GM23338 (cell line): Measurements from ENCODE around the gene GRIK5. TPM values are rescaled to one million over a fixed set of nuclear protein-coding genes. Genes with fewer than 3 reads are reported as not detected.

ENCODE experiments used
- ATAC-seq: fragments of 200-7000 bp; cut with Tn5 transposase; 3 replicates; pipeline ENCODE4 v1.9.1; 2020
- DNase-seq: peaks from one replicate; pipeline ENCODE4 v3.0.0-alpha.2; 2015; ENCODE audit warnings: low spot score
- H2AFZ ChIP-seq: fragments of 200-600 bp; sonication (generic); 2 replicates; pipeline ENCODE4 v1.8.0; 2016; ENCODE audit warnings: antibody characterized with exemption, mild to moderate bottlenecking, moderate library complexity
- H3F3A ChIP-seq: fragments of 200-600 bp; sonication (generic); replicated peaks from 2 replicates; pipeline ENCODE4 v1.8.0; 2017; ENCODE audit warnings: antibody characterized with exemption, mixed run types, low read depth
- H3K27ac ChIP-seq: fragments of 200-600 bp; sonication (generic); 2 replicates; pipeline ENCODE4 v1.6.1; 2016; ENCODE audit warnings: low read depth
- H3K27me3 ChIP-seq: fragments of 200-600 bp; sonication (generic); 2 replicates; pipeline ENCODE4 v1.8.0; 2016; ENCODE audit warnings: mild to moderate bottlenecking, mixed run types, moderate library complexity; ENCODE audit not compliant: insufficient read depth
- H3K36me3 ChIP-seq: fragments of 200-600 bp; sonication (generic); 2 replicates; pipeline ENCODE4 v1.8.0; 2016; ENCODE audit warnings: mild to moderate bottlenecking; ENCODE audit not compliant: insufficient read depth
- H3K4me1 ChIP-seq: fragments of 200-600 bp; sonication (generic); 2 replicates; pipeline ENCODE4 v1.8.0; 2016; ENCODE audit warnings: mild to moderate bottlenecking, moderate library complexity; ENCODE audit not compliant: insufficient read depth
- H3K4me2 ChIP-seq: fragments of 200-600 bp; sonication (generic); 2 replicates; pipeline ENCODE4 v1.7.1; 2017; ENCODE audit warnings: mixed run types
- H3K4me3 ChIP-seq: fragments of 200-600 bp; sonication (generic); 2 replicates; pipeline ENCODE4 v1.6.1; 2016; ENCODE audit warnings: mixed run types
- H3K79me2 ChIP-seq: fragments of 200-600 bp; sonication (generic); replicated peaks from 2 replicates; pipeline ENCODE4 v1.8.0; 2017; ENCODE audit warnings: mild to moderate bottlenecking; ENCODE audit not compliant: insufficient read depth
- H3K9me2 ChIP-seq: fragments of 200-600 bp; sonication (generic); 2 replicates; pipeline ENCODE4 v1.8.0; 2017; ENCODE audit not compliant: insufficient read depth
- H4K20me1 ChIP-seq: fragments of 200-600 bp; sonication (generic); replicated peaks from 2 replicates; pipeline ENCODE4 v1.8.0; 2017; ENCODE audit warnings: mild to moderate bottlenecking; ENCODE audit not compliant: insufficient read depth
- H3K27ac Mint-ChIP-seq: 2 replicates; pipeline ENCODE4 v1.8.0; 2020; ENCODE audit warnings: inconsistent platforms, mild to moderate bottlenecking, moderate library complexity, mixed read lengths
- H3K27me3 Mint-ChIP-seq: 3 replicates; pipeline ENCODE4 v1.8.0; 2022; ENCODE audit warnings: low read depth, mild to moderate bottlenecking, moderate library complexity, mixed read lengths, inconsistent platforms; ENCODE audit not compliant: insufficient read depth, poor library complexity
- H3K36me3 Mint-ChIP-seq: 3 replicates; pipeline ENCODE4 v1.8.0; 2021; ENCODE audit warnings: low read depth, mild to moderate bottlenecking, inconsistent platforms, moderate library complexity, mixed read lengths
- H3K4me1 Mint-ChIP-seq: 3 replicates; pipeline ENCODE4 v1.8.0; 2020; ENCODE audit warnings: mild to moderate bottlenecking, inconsistent platforms, mixed read lengths
- H3K4me3 Mint-ChIP-seq: 3 replicates; pipeline ENCODE4 v1.8.0; 2021; ENCODE audit warnings: moderate library complexity, mild to moderate bottlenecking, inconsistent platforms, mixed read lengths
- H3K9me3 Mint-ChIP-seq: 3 replicates; pipeline ENCODE4 v1.8.0; 2020; ENCODE audit warnings: moderate library complexity, mild to moderate bottlenecking, inconsistent platforms, mixed read lengths
- CREB1 ChIP-seq: fragments of 250-450 bp; sonication (Bioruptor Pico); IDR thresholded peaks from 2 replicates; pipeline ENCODE4 v1.5.0; 2020; ENCODE audit warnings: low read depth, mild to moderate bottlenecking, moderate library complexity
- EZH2 ChIP-seq: fragments of 200-600 bp; sonication (generic); IDR thresholded peaks from one replicate; pipeline ENCODE4 v1.8.0; 2017; ENCODE audit warnings: antibody characterized with exemption, mild to moderate bottlenecking, low read depth; ENCODE audit not compliant: unreplicated experiment
- POLR2AphosphoS5 ChIP-seq: IDR thresholded peaks from 2 replicates; pipeline ENCODE4 v1.6.1; 2016; ENCODE audit warnings: antibody characterized with exemption, low read depth
- polyA plus RNA-seq: library from polyadenylated mRNA; unstranded; fragments of >200 nt; fragmentation: Nextera tagmentation; extraction: Ambion mirVana; gene quantifications from 2 replicates; pipeline ENCODE4 v1.2.1, GENCODE V29; 2016
- total RNA-seq: library from RNA; depleted of rRNA; stranded (reverse); fragments of >200 nt; shearing (Covaris generic); gene quantifications from 2 replicates; pipeline ENCODE4 v1.2.3, GENCODE V29; 2014
- TF ChIP-seq, protein P1 (sequence below): IDR thresholded peaks from 2 replicates; pipeline ENCODE4 v1.6.1; 2016; ENCODE audit warnings: antibody characterized with exemption

GRIK5 gene
- total and polyA plus RNA-seq, 2 experiments from 2014 or later: 5.1 to 42.5 TPM

DNA sequence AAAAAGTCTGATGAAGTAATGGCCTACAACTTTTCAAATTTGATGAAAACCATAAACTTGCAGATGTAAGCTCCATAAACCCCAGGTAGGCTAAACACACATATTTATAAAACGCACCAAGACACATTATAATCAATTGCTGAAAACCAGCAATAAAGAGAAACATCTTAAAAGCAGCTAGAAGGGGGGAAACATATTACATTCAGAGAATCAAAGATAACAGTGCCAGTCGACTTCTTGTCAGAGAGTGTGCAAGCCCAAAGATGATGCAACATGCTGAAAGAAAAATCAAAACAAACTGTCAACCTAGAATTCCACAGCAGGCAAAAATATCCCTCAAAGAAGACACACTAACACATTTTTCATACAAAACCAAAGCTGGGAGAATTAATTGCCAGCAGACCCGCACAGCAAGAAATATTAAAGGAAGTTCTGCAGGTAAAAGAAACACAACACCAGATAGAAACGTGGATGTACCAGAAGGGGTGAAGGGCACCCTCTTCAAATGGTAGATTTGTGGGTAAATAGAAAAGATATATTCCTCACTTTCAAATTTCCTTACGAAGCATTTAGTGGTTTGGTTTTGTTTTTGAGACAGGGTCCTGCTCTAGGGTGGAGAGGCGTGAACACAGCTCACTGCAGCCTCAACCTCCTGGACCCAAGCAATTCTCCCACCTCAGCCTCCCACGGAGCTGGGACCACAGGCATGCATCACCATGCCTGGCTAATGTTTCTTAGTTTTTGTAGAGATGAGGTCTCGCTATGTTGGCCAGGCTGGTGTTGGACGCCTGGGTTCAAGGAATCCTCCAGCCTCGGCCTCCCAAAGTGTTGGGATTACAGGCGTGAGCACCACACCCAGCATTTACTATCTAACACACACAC lies 59.5 kb downstream of the GRIK5 start:
- no peak overlapping the region for H3K4me3 Mint-ChIP-seq
- Histone ChIP-seq H3K79me2 (no peaks in the 10 kb centered on the region), H3K27ac (no peak overlapping the region; the same call in 1 of the 2 replicates)

DNA sequence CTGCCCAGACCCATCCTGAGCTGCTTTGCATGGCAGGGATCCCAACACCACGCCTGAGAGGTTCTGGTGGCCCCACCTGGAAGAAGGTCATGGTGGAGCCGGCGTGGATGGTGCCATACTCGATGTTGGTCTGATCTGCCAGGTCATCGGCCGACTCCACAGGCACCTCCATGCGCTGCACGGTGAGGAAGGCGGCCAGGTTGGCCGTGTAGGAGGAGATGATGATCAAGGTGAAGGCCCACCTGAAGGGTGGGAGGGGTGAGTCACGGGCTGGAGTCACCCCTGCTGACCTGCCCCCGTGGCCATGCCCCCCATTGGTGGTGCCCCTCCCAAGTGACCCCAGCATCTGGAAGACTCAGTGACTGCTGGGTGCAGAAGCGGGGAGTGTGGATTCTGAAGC lies 63.4 kb downstream of the GRIK5 start:
- Histone ChIP-seq H3K36me3 (no peaks in the 10 kb centered on the region), H3K27ac (no peak overlapping the region), H3K4me2 (no peak overlapping the region), H3K9me2 (no peaks in the 10 kb centered on the region), H3F3A (no peaks in the 10 kb centered on the region), H3K79me2 (no peaks in the 10 kb centered on the region), H3K4me3 (no peak overlapping the region), H3K4me1 (no peaks in the 10 kb centered on the region; the same call in 1 of the 2 replicates), H4K20me1 (no peaks in the 10 kb centered on the region; the same call in 1 of the 2 replicates), H2AFZ (no peak overlapping the region), H3K27me3 (peaks cover 4% of the 10 kb centered on the region; the same call in 1 of the 2 replicates)
- TF ChIP-seq CREB1: no peak
- TF ChIP-seq, protein P1, sequence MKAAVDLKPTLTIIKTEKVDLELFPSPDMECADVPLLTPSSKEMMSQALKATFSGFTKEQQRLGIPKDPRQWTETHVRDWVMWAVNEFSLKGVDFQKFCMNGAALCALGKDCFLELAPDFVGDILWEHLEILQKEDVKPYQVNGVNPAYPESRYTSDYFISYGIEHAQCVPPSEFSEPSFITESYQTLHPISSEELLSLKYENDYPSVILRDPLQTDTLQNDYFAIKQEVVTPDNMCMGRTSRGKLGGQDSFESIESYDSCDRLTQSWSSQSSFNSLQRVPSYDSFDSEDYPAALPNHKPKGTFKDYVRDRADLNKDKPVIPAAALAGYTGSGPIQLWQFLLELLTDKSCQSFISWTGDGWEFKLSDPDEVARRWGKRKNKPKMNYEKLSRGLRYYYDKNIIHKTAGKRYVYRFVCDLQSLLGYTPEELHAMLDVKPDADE: no peak
- no peaks in the 10 kb centered on the region; the same call in 2 of the 3 replicates for H3K9me3 Mint-ChIP-seq
- no peak overlapping the region for H3K27ac Mint-ChIP-seq
- DNase-seq (no peak), ATAC-seq (no peak)
- peaks cover 9% of the 10 kb centered on the region for H3K4me1 Mint-ChIP-seq
- H3K36me3 Mint-ChIP-seq: peaks cover 24% of the 10 kb centered on the region; the same call in 1 of the 3 replicates
- H3K27me3 Mint-ChIP-seq: peaks cover 12% of the 10 kb centered on the region
- H3K4me3 Mint-ChIP-seq: no peak overlapping the region

More for the DNA sequence above, 59.5 kb downstream of the GRIK5 start:
- no peaks in the 10 kb centered on the region for H3K9me2 ChIP-seq
- no peaks in the 10 kb centered on the region for H3K4me1 Mint-ChIP-seq
- no peaks in the 10 kb centered on the region for H3F3A ChIP-seq
- no peak for ATAC-seq
- 0 out of 2 replicates have a peak overlapping the region, but pooled peaks have one; percentile 16 for H3K27ac Mint-ChIP-seq
- H3K36me3 Mint-ChIP-seq: peaks cover 7% of the 10 kb centered on the region; the same call in 1 of the 3 replicates
- peaks cover 4% of the 10 kb centered on the region for H3K27me3 Mint-ChIP-seq
- H3K27me3 ChIP-seq: no peaks in the 10 kb centered on the region
- H3K36me3 ChIP-seq: no peaks in the 10 kb centered on the region
- no peak overlapping the region for H3K4me3 ChIP-seq
- DNase-seq: no peak
- no peak overlapping the region for H2AFZ ChIP-seq
- H3K4me2 ChIP-seq: no peak overlapping the region
- no peak for TF ChIP-seq POLR2AphosphoS5
- no peaks in the 10 kb centered on the region for H3K4me1 ChIP-seq
- H3K9me3 Mint-ChIP-seq: no peaks in the 10 kb centered on the region; the same call in 2 of the 3 replicates
- H4K20me1 ChIP-seq: no peaks in the 10 kb centered on the region

DNA sequence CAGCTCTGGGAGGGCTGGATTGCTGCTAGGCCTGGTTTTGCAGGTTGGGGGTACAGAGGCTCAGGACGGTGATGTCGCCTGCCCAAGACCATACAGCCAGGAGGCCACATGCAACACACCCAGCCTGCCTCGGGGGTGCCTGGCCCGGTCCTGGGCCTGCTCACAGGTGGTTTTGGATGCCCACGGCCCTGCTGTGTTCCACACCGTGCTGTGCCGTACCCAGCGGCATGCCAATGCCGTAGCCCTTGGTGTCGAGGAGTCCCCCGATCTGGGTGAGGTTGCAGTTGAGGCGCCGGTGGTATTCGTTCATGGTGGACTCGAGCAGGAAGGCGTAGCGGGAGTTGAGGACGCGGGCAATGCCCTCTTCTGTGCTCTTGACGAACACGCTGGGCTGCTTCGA lies 64.5 kb downstream of the GRIK5 start:
- H3K9me3 Mint-ChIP-seq: no peaks in the 10 kb centered on the region; the same call in 2 of the 3 replicates
- Histone ChIP-seq H3K4me1 (no peaks in the 10 kb centered on the region; the same call in 1 of the 2 replicates), H4K20me1 (no peaks in the 10 kb centered on the region; the same call in 1 of the 2 replicates), H3K27ac (no peak overlapping the region), H3K36me3 (no peaks in the 10 kb centered on the region), H3K79me2 (no peaks in the 10 kb centered on the region), H2AFZ (no peak overlapping the region), H3K9me2 (no peaks in the 10 kb centered on the region), H3K4me3 (no peak overlapping the region), H3K4me2 (no peak overlapping the region), H3F3A (no peaks in the 10 kb centered on the region), H3K27me3 (peaks cover 13% of the 10 kb centered on the region)
- H3K27me3 Mint-ChIP-seq: peaks cover 21% of the 10 kb centered on the region
- peaks cover 14% of the 10 kb centered on the region for H3K4me1 Mint-ChIP-seq
- no peak for ATAC-seq
- H3K27ac Mint-ChIP-seq: no peak overlapping the region
- DNase-seq: no peak
- TF ChIP-seq CREB1 (no peak), EZH2 (no peak), POLR2AphosphoS5 (no peak)
- peaks cover 30% of the 10 kb centered on the region; the same call in 2 of the 3 replicates for H3K36me3 Mint-ChIP-seq
- no peak overlapping the region for H3K4me3 Mint-ChIP-seq
